Epidermal melanocyte (primary cell): ENCODE data around the gene TMEM126A.

Experiments used
- DNase-seq: peaks from one replicate; pipeline ENCODE4 v3.0.0; 2011; ENCODE audit warnings: low spot score; ENCODE audit not compliant: insufficient read length

The TMEM126A gene

DNA sequence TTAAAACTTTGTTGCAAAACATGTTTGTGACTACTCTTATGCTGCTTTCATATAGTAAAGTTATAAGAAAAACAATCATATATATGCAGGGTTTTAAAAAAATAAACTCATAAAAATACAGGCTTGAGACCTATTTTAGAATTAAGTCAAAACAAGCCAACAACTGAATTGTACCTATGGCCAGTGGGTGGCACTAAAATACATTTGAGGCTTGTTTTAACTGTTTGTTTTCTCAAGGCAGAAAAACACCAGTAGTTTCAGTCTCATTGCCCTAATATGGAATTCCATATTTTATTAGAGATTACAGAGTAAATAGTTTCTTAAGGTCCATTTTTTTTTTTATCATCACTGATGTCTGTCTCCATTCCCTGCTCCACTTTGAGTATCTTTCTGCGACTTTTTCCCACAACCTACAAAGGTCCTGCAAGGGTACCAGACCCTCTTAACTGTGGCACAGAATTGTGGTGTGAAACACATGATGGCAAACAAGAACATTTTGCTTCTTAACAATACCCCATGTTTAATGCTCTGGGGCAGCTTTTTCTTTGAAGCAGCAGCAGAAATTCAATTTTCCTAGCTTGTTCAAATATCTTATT, 46.7 kb downstream of the TMEM126A start:
- peak; percentile 29 for DNase-seq

- no peak for DNase-seq
These were observed 47.8 kb downstream of the TMEM126A start for GRCh38 chr11:85695546-85695945.

- no peak for DNase-seq
These were observed 50.0 kb downstream of the TMEM126A start for GRCh38 chr11:85697747-85698146.

DNA sequence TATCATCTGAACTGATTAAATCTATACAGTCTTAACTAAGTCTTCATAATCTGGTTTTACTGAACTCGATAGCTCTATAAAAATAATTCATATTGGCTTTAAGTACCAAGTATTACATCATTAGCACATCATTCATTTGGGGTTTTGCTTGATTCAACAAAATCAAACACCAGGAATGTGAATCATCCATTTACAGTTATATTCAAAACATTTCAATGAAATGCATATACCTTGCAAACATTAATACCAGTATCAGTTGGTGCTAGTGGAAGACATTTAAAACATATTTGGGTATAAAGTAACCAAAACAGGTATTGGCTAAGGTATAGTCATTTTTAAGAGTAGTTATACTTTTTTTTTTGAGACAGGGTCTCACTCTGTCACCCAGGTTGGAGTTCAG, 50.4 kb downstream of the TMEM126A start:
- no peak for DNase-seq

GRCh38 chr11:85699957-85700741, 52.4 kb downstream of the TMEM126A start:
- no peak for DNase-seq

- DNase-seq: no peak
These were observed 57.2 kb downstream of the TMEM126A start for GRCh38 chr11:85704967-85705366.

DNA sequence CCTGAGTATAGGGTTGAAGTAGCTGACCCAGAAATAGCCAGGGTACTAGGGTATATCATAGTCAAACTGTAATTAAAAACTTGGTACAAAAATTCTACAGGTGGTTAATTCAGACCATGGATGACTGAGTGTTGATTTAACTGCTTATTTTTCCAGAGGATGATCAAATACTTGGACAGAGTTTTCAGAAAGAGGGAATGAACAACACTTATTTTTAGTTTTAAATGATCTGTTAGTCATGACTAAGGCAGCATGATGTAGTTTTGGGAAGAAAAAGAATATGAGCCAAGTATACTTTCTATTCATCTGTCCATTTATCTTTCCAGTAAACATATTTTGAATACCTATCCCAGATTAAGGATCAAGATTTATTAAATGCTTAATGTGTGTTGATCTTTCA, 58.0 kb downstream of the TMEM126A start:
- DNase-seq: no peak
